Activated T-cell treated with anti-CD3 and anti-CD28 coated beads, Interleukin-2, amount 50 U/mL, for 1 hour (primary cell): Measurements from ENCODE around the gene TTC9B.

ENCODE experiments used
- DNase-seq: peaks from one replicate; pipeline ENCODE4 v3.0.0-alpha.2; 2020

The TTC9B gene

GRCh38 chr19:40247178-40247577 is 29.0 kb upstream of the TTC9B start:
- no peak for DNase-seq

GRCh38 chr19:40246292-40247073 is 28.3 kb upstream of the TTC9B start:
- no peak for DNase-seq

GRCh38 chr19:40245506-40246128 is 27.4 kb upstream of the TTC9B start:
- DNase-seq = no peak

- DNase-seq = no peak
Observed at GRCh38 chr19:40244579-40245317, 26.6 kb upstream of the TTC9B start.

- DNase-seq = no peak
Observed at GRCh38 chr19:40243181-40243580, 25.0 kb upstream of the TTC9B start.

- no peak for DNase-seq
Observed at GRCh38 chr19:40242480-40242879, 24.3 kb upstream of the TTC9B start.

GRCh38 chr19:40241809-40242384 is 23.7 kb upstream of the TTC9B start:
- no peak for DNase-seq

- no peak for DNase-seq
Observed at GRCh38 chr19:40241125-40241808, 23.1 kb upstream of the TTC9B start.

GRCh38 chr19:40240332-40240731 is 22.1 kb upstream of the TTC9B start:
- DNase-seq = no peak

- no peak for DNase-seq
Observed at GRCh38 chr19:40239415-40240226, 21.4 kb upstream of the TTC9B start.

GRCh38 chr19:40238775-40239174 is 20.6 kb upstream of the TTC9B start:
- no peak for DNase-seq

GRCh38 chr19:40237791-40238190 is 19.6 kb upstream of the TTC9B start:
- no peak for DNase-seq

GRCh38 chr19:40236366-40236765 is 18.2 kb upstream of the TTC9B start:
- no peak for DNase-seq

- no peak for DNase-seq
Observed at GRCh38 chr19:40236026-40236355, 17.8 kb upstream of the TTC9B start.

GRCh38 chr19:40235238-40236025 is 17.2 kb upstream of the TTC9B start:
- DNase-seq = no peak

- DNase-seq = no peak
Observed at GRCh38 chr19:40234429-40235237, 16.4 kb upstream of the TTC9B start.

GRCh38 chr19:40233811-40234389 is 15.7 kb upstream of the TTC9B start:
- DNase-seq = no peak

- no peak for DNase-seq
Observed at GRCh38 chr19:40232949-40233810, 15.0 kb upstream of the TTC9B start.

- no peak for DNase-seq
Observed at GRCh38 chr19:40232479-40232878, 14.3 kb upstream of the TTC9B start.
